ENCODE results near the gene PRKN.

The PRKN gene

DNA sequence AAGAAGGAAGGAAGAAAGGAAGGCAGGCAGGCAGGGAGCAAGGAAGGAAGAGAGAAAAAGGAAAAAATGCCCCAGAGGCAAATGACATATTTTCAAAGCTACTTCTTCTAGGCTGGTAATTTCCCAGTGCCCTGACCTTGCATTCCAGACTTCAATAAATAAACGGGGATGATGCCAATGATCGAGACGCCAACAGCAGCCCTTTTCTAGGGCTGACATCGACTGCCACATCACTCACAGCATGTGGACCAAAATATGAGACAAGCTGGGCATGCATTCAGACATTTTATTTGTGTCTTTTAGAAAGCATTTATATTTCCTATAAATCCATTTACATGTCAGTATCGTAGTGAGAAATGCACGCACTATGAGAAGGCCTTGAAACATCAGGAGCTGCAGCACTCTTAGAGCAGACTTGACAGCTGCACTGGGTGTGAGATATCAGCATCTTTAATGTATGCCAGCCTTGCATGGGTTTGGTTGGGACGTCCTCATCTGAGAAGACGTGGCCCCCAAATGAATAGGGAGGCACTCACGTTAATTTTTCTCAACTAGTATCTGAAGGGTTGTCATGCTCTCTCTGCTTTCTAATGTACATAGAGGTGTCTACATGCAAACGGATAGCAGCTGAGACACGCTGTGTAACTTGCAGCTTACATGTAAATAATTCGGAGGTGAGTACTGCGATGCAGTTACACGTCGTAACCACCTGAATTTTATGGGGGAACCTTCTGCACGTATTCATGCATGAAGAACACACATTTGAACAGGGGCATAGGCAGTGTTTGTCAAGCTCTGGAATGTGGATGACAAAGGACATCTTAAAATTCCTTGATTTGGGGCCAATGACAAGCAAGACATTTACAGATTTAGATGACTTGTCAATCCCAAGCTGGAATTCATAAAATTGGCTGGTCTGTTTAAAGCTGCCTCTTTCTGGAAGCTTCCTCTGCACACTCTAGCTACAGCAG is 1304.6 kb downstream of the PRKN start:
- H3K4me3 ChIP-seq (ENCODE audit: low read depth, low read length) = no peak overlapping the region
- TF ChIP-seq MAX (IDR thresholded peaks at IDR 0.05; ENCODE audit: low read depth, low read length) = no peak
- TF ChIP-seq, protein P1, sequence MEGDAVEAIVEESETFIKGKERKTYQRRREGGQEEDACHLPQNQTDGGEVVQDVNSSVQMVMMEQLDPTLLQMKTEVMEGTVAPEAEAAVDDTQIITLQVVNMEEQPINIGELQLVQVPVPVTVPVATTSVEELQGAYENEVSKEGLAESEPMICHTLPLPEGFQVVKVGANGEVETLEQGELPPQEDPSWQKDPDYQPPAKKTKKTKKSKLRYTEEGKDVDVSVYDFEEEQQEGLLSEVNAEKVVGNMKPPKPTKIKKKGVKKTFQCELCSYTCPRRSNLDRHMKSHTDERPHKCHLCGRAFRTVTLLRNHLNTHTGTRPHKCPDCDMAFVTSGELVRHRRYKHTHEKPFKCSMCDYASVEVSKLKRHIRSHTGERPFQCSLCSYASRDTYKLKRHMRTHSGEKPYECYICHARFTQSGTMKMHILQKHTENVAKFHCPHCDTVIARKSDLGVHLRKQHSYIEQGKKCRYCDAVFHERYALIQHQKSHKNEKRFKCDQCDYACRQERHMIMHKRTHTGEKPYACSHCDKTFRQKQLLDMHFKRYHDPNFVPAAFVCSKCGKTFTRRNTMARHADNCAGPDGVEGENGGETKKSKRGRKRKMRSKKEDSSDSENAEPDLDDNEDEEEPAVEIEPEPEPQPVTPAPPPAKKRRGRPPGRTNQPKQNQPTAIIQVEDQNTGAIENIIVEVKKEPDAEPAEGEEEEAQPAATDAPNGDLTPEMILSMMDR (IDR thresholded peaks at IDR 0.05; ENCODE audit: low read depth, low read length) = no peak
- no peak for TF ChIP-seq POLR2A (IDR thresholded peaks at IDR 0.05; ENCODE audit: extremely low read depth, insufficient read length)
- TF ChIP-seq MYC (IDR thresholded peaks at IDR 0.05; ENCODE audit: low read depth, low read length) = no peak
- no peak for DNase-seq (ENCODE audit: low read depth)

- no peak for TF ChIP-seq MYC (IDR thresholded peaks at IDR 0.05; ENCODE audit: low read depth, low read length)
- TF ChIP-seq, protein P1 (IDR thresholded peaks at IDR 0.05; ENCODE audit: low read depth, low read length) = peak; percentile 57
These were observed 1309.1 kb downstream of the PRKN start for GRCh38 chr6:161418463-161418945.

DNA sequence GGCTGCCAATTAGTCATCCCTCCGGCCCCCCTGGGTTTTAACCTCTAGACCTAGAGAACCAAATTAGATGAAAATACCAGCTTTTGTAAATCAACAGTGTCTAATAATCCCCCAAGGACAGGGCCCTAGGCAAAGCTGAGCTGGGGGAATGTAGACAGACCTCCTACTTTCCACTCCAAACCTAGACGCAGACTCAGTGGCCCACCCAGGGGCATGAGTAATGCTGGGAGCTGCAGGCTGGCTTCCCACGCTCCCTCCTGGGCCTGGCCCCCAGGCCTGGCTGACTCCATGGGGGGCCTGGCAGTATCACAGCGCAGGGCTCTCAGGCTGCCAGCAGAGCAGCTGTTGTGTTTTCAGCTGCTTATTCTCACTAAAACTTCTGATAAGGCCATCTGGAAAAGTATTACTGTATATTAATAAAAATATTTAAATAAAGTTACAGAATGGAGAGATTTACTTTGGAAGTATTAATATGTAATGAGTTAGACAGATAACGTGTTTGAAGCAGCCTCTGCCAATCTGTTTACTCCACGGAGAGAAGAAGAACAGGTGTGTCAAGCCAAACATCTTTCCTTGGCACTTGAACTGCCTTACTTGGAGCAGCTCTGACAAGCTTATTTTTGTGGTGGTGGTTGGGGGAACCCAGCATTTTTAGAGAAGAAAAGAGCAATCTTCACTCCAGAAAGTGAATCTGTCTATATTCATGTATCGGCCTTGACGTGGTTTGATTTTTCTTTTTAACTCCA is 1309.7 kb downstream of the PRKN start:
- no peak overlapping the region for H3K4me3 ChIP-seq (ENCODE audit: low read depth, low read length)
- TF ChIP-seq MYC (IDR thresholded peaks at IDR 0.05; ENCODE audit: low read depth, low read length) (no peak), MAX (IDR thresholded peaks at IDR 0.05; ENCODE audit: low read depth, low read length) (no peak), POLR2A (IDR thresholded peaks at IDR 0.05; ENCODE audit: extremely low read depth, insufficient read length) (no peak)
- TF ChIP-seq, protein P1 (IDR thresholded peaks at IDR 0.05; ENCODE audit: low read depth, low read length) = no peak
- DNase-seq (ENCODE audit: low read depth) = no peak

More at GRCh38 chr6:161418463-161418945, 1309.1 kb downstream of the PRKN start:
- DNase-seq (ENCODE audit: low read depth) = peak; percentile 69
- no peak overlapping the region for H3K4me3 ChIP-seq (ENCODE audit: low read depth, low read length)

GRCh38 chr6:161415302-161415855 is 1312.2 kb downstream of the PRKN start:
- no peak for DNase-seq (ENCODE audit: low read depth)
- no peak for TF ChIP-seq MAX (IDR thresholded peaks at IDR 0.05; ENCODE audit: low read depth, low read length)
- TF ChIP-seq POLR2A (IDR thresholded peaks at IDR 0.05; ENCODE audit: extremely low read depth, insufficient read length) = no peak
- TF ChIP-seq, protein P1 (IDR thresholded peaks at IDR 0.05; ENCODE audit: low read depth, low read length) = no peak
- TF ChIP-seq MYC (IDR thresholded peaks at IDR 0.05; ENCODE audit: low read depth, low read length) = no peak
- H3K4me3 ChIP-seq (ENCODE audit: low read depth, low read length) = no peak overlapping the region

- DNase-seq (ENCODE audit: low read depth) = no peak
- TF ChIP-seq MYC (IDR thresholded peaks at IDR 0.05; ENCODE audit: low read depth, low read length) (no peak), POLR2A (IDR thresholded peaks at IDR 0.05; ENCODE audit: extremely low read depth, insufficient read length) (no peak)
- TF ChIP-seq, protein P1 (IDR thresholded peaks at IDR 0.05; ENCODE audit: low read depth, low read length) = no peak
- no peak overlapping the region for H3K4me3 ChIP-seq (ENCODE audit: low read depth, low read length)
These were observed 1312.9 kb downstream of the PRKN start for GRCh38 chr6:161414707-161415106.
